Tibial artery (tissue), 4 donors: ENCODE measurements around the gene HBG1.

Source experiments
- DNase-seq, 2 donors: peaks; one replicate each; pipeline ENCODE4 v3.0.0-alpha.2; 2019
- H3K27ac ChIP-seq, 2 donors: fragments of 200-600 bp; sonication (generic) in 1 of 2; 1 replicate in 1 of 2; 2 replicates in 1 of 2; pipeline ENCODE4 v1.5.1; 2018 to 2019; ENCODE audit warnings: mild to moderate bottlenecking in 1 of 2
- H3K27me3 ChIP-seq, 2 donors: fragments of 200-600 bp; sonication (generic) in 1 of 2; one replicate each; pipeline versions ENCODE4 v1.5.1 to v1.6.0; 2016 to 2019
- H3K36me3 ChIP-seq, 3 donors: fragments of 200-600 bp; sonication (generic) in 2 of 3; one replicate each; pipeline ENCODE4 v1.5.1; 2016 to 2019; ENCODE audit warnings: mild to moderate bottlenecking in 2 of 3
- H3K4me1 ChIP-seq, 4 donors: fragments of 200-600 bp; sonication (generic) in 2 of 4; 1 replicate in 3 of 4; 2 replicates in 1 of 4; pipeline ENCODE4 v1.5.1; 2016 to 2019
- H3K4me3 ChIP-seq, 2 donors: fragments of 200-600 bp; sonication (generic) in 1 of 2; 1 replicate in 1 of 2; 2 replicates in 1 of 2; pipeline ENCODE4 v1.5.1; 2018 to 2019; ENCODE audit warnings: mild to moderate bottlenecking in 2 of 2
- H3K9me3 ChIP-seq, 3 donors: fragments of 200-600 bp; sonication (generic) in 1 of 3; one replicate each; pipeline ENCODE4 v1.5.1; 2016 to 2019
- intact Hi-C: fragments of 100-400 bp; cut with DNase I; formaldehyde crosslinking; loops from one replicate; pipeline ENCODE4 v1.15.0; 2023; ENCODE audit warnings: low total_unique reads
- TF ChIP-seq, protein P1 (sequence below), 2 experiments: fragments of 200-600 bp in 1 of 2; fragments of 450-650 bp in 1 of 2; IDR thresholded peaks; one replicate each; pipeline ENCODE4 v1.5.1; 2017 to 2019; ENCODE audit warnings: antibody characterized with exemption in 2 of 2, mild to moderate bottlenecking in 1 of 2, moderate library complexity in 1 of 2

Gene HBG1

DNA sequence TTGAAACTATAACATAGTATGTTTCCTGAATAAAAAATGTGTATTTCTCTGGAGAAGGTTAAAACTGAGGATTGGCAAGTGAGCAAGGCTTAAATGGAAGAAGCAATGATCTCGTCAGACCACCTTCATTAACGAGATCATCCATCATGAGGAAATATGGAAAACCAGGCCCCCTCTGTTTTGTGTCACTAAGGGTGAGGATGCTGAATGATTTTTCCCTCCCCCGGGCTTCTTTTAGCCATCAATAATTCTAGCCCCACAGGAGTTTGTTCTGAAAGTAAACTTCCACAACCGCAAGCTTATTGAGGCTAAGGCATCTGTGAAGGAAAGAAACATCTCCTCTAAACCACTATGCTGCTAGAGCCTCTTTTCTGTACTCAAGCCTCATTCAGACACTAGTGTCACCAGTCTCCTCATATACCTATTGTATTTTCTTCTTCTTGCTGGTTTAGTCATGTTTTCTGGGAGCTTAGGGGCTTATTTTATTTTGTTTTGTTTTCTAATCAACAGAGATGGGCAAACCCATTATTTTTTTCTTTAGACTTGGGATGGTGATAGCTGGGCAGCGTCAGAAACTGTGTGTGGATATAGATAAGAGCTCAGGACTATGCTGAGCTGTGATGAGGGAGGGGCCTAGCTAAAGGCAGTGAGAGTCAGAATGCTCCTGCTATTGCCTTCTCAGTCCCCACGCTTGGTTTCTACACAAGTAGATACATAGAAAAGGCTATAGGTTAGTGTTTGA lies 25.9 kb upstream of the HBG1 start:
- intact Hi-C loops = no loop called here
- Histone ChIP-seq H3K9me3 (no peaks in the 10 kb centered on the region), H3K36me3 (no peaks in the 10 kb centered on the region), H3K27me3 (no peaks in the 10 kb centered on the region), H3K27ac (no peak overlapping the region), H3K4me1 (peaks cover 0 to under 1% (median 0%) of the 10 kb centered on the region in 4 donors), H3K4me3 (no peak overlapping the region)
- DNase-seq = no peak
- TF ChIP-seq, protein P1, sequence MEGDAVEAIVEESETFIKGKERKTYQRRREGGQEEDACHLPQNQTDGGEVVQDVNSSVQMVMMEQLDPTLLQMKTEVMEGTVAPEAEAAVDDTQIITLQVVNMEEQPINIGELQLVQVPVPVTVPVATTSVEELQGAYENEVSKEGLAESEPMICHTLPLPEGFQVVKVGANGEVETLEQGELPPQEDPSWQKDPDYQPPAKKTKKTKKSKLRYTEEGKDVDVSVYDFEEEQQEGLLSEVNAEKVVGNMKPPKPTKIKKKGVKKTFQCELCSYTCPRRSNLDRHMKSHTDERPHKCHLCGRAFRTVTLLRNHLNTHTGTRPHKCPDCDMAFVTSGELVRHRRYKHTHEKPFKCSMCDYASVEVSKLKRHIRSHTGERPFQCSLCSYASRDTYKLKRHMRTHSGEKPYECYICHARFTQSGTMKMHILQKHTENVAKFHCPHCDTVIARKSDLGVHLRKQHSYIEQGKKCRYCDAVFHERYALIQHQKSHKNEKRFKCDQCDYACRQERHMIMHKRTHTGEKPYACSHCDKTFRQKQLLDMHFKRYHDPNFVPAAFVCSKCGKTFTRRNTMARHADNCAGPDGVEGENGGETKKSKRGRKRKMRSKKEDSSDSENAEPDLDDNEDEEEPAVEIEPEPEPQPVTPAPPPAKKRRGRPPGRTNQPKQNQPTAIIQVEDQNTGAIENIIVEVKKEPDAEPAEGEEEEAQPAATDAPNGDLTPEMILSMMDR (IDR thresholded peaks at IDR 0.05) = no peak

DNA sequence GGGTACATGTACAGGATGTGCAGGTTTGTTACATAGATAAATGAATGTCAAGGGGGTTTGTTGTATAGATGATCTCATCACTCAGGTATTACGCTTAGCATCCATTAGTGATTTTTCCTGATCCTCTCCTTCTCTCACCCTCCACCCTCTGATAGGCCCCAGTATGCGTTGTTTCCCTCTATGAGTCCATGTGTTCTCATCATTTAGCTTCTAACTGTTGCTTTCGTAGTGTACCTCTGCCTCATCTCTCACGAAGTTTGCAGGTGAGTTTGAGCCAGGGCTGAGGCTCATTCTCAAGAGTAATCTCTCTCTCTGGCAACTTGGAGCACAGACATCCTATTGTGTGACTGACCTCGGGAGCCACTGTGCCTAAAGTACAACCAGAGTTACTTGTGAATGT lies 24.7 kb upstream of the HBG1 start:
- no peaks in the 10 kb centered on the region for H3K4me1 ChIP-seq
- DNase-seq = no peak
- TF ChIP-seq, protein P1 (IDR thresholded peaks at IDR 0.05) = no peak
- H3K4me3 ChIP-seq = no peak overlapping the region
- intact Hi-C loops = no loop called here
- no peaks in the 10 kb centered on the region for H3K9me3 ChIP-seq
- H3K27me3 ChIP-seq = no peaks in the 10 kb centered on the region
- H3K27ac ChIP-seq = no peak overlapping the region
- H3K36me3 ChIP-seq = no peaks in the 10 kb centered on the region

DNA sequence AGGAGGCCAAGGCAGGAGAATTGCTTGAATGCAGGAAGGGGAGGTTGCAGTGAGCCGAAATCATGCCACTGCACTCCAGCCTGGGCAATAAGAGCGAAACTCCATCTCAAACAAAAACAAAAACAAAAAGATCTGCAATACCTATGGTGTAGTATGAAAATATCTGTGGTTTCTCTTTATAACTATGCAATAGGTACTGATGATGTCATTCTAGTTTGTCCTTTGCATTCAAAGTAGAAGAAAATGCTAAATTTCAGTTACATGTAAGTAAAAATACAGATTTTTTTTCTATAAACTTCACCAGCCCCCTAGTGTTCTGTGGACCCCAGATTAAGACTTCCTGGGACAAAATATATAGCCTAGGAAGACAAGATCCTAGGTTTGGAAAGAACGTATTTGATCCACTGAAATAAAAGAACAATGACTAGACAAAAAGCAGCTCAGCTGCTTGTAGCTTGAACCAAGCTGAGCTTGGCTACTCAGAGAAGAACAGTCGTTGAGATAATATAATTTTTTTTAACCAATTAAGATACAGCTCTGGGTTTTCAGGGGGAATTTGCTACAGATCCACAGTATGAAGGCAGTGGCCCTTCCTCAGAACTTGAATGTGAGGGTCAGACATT lies 22.8 kb upstream of the HBG1 start:
- H3K4me1 ChIP-seq = no peaks in the 10 kb centered on the region
- no peaks in the 10 kb centered on the region for H3K27me3 ChIP-seq
- H3K9me3 ChIP-seq = no peaks in the 10 kb centered on the region
- intact Hi-C loops = no loop called here
- no peak overlapping the region for H3K27ac ChIP-seq
- no peak overlapping the region for H3K4me3 ChIP-seq
- H3K36me3 ChIP-seq = no peaks in the 10 kb centered on the region
- TF ChIP-seq, protein P1 (IDR thresholded peaks at IDR 0.05) = no peak
- DNase-seq = no peak

DNA sequence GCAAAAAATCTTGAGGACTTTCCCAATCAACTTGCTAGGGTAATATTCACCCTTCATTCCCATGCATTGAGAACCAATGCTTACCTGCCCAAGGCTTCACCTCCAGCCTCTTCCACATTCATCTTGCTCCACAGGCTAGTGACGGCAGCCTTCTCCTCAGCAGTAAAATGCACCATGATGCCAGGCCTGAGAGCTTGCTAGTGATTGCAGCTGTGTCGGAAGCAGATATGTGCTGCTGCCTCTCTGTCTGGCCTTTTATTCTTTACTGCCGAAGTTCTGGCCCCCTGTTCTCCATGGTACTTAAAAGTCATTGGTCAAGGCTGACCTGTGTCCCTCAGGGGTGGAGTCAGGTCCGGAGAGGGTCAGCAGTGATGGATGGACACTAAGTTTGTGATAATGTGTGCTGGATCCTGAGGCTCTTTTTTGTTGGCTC lies 20.1 kb upstream of the HBG1 start, which contains the start of gene HBE1:
TSS of gene HBE1 (minus strand) at position 231 of the 433 bp plus-strand sequence. CDS start at position 176, 55 bp downstream.
- TF ChIP-seq, protein P1 (IDR thresholded peaks at IDR 0.05) = no peak
- H3K4me1 ChIP-seq = no peaks in the 10 kb centered on the region
- no peaks in the 10 kb centered on the region for H3K27me3 ChIP-seq
- intact Hi-C loops = no loop called here
- no peak within 1 kb of the TSS for H3K4me3 ChIP-seq
- H3K36me3 ChIP-seq = no peaks in the 10 kb centered on the region
- H3K9me3 ChIP-seq = no peaks in the 10 kb centered on the region
- no peak for DNase-seq
- H3K27ac ChIP-seq = no peak within 1 kb of the TSS

DNA sequence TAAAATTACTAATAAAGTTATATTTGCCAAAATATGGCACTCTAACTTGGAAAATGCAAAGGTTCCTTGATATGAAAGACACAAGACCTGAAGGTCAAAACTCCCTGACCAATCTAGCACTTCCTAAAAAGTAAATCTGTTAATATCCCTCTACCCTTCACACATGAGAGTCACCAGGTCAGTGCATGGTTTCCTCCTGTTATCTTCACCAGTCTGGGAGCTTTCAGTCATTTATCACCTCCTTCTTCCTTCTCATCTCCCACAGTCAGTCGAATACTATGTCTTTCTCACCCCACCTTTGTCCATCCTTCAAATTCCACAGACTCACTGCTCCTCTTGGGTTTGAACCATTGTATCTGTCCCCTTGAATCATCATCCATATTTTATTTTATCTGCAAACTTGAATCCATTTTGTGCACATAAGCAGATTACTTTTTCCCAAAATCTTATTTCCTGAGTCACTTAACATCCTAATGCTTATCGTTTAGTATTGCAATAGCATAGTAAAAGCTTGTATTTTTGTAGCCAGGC lies 17.4 kb upstream of the HBG1 start:
- Histone ChIP-seq H3K4me3 (no peak overlapping the region), H3K27ac (no peak overlapping the region), H3K36me3 (no peaks in the 10 kb centered on the region), H3K4me1 (no peaks in the 10 kb centered on the region), H3K9me3 (no peaks in the 10 kb centered on the region), H3K27me3 (no peaks in the 10 kb centered on the region)
- intact Hi-C loops = no loop called here
- DNase-seq = no peak
- TF ChIP-seq, protein P1 (IDR thresholded peaks at IDR 0.05) = no peak
